HG03097 (cell line): Measurements from ENCODE around the gene HOXB8.

Experiments used
- ATAC-seq: cut with Tn5 transposase; IDR thresholded peaks from one replicate; pipeline ENCODE4 v1.9.1; 2021; ENCODE audit not compliant: unreplicated experiment, low FRiP score

HOXB8 gene

DNA sequence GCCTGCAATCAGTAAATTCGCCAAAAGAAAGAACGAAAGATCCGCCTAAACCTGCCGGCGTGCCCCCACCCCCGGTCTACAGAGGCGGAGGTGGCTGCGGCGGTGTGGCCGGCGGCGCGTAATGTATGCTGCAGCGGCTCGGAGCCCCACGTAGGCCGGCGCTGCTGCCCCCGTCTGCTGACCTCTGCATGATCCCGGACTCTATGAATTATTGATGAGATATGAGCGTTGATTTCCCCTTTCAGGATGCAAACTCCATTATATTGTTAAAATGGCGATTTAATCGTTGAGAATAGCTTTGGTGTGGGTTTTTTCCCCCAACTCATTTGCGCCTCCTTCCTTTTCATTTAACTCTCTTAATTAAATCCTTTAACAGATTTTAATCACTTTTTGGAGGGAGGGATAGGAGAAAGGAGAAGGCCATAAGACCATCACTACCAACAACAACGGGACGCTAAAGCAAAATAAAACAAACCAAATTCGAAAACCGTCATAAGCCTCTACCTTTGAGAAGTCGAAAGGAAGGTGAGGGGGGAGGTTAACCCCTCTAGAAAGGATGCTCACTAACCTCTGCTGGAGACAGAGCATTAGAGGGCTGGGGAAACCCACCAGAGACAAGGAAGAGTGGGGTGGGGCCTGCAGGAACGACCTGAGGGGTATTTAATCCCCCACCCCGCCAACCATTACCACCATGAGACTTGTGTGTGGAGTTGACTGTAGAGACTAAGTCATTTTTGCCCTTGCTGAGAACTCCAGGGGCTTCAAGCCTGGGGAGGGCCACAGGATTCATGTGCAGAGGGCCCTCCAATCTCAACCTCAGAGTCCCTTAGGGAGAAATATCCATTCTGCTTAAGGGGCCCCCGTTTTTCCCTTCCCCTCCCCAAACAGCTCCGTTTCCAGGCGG, 28.5 kb downstream of the HOXB8 start:
- ATAC-seq: no peak

DNA sequence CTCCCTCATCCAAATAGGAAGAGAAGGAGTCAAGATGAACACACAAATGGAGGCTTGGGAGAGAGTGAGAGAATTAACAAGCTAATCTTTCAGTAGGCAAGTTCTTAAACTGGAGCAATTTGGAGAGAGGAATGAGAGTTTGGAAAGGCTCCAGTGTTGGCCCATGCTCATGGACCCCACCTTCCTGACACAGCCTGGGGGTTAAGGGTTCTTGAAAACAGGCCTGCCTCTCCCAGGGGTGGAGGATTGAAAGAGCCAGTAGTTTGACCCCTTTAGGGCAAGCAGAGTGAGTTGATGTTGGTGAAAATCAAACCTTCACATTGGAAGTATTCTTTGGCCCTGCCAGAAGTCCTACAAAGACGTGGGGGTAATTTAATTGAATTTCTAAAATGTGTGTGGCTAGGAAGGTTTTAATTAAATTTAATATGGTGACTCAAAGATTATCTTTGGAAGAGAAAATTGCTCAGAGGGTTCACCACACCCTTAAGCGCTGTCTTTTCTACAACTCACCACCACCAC, 30.8 kb downstream of the HOXB8 start:
- ATAC-seq: no peak

DNA sequence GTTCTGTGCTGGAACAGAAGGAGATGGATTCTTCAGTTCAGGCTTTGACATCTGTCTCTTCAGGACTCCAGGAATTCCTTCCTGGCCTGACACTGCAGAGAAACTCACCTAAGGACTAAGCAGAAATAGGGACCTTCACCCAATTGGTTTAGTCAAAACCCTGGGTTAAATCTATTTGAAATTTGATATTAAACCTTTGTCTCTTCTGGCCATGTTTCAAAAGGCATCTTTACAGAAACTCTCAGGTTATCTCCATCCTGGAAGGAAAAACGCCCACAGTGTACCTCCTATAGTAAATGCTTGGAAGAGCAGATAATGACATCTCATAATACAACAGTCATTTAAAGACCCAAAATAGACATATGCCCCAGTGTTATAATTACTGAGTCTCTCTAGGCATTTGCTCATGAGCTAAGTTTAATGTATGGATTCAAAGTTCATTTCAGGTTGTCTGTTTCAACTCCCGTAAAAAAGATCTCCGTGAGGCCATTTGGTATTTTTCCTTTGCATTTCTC, 31.3 kb downstream of the HOXB8 start:
- ATAC-seq: no peak

DNA sequence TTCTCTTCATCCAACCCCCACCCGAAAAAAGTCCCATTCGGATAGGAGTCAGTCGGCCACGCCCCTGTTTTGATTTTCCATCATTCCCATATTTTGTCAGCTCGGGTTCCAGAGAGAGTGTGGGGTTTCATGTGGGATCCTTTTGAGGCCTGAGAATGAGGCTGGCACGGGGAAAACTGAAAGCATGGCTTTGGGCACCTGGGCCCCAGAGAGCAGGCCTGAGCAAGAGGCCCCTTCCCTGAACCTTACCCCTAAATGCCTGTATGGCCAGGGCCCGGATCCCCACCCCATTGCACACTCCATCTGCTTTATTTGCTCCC, 32.4 kb downstream of the HOXB8 start:
- no peak for ATAC-seq

DNA sequence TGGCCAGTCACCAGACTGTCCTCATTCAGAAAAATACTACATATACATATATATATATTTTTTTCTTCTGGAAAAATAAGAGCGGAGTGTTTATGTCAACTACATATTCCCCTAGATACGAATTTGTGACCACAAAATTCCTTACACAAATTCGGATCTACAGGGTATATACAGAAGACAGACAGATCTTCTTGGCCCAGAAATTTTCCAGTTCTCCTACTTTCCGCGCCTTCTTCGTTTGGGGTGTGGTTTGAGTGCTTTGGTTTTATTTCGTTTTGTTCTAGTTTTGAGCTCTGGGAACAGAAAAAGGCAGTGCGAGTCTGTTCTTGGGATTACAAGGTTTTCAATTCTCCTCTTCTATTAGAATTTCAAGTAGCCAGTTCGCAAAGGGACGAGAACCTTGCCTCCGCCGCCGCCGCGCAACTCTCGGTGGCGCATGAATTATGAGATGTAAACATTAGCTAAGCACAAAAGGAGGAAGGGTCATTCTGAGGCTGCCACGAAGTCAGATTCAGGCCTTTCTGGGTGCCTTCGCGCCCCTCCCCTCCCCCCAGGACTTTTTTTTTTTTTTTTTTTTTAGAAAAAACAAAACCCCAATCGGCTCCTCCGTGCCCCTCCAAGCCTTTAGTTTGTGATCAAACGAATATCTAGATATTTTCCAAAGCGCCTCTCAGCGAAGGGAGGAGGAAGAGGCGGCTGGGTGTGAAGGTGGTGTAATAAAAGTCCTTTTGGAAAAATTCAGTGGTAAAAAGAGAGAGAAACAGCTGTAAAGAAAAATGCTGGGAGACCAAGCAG, 35.1 kb downstream of the HOXB8 start:
- ATAC-seq: no peak

DNA sequence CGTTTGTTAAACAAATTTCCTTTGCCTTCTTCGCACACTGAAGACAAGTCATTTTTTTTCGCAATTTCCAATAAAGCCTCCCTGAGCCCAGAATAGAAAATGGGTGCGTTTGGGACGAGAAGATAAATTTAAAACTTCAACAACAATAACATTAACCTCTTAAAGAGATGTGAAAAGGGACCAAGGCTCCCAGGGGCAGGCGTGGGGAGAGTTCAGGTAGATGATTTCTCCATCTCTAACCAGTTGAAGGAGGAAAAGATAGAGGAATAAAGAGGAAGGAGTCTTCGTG, 35.7 kb downstream of the HOXB8 start:
- ATAC-seq: no peak

GRCh38 chr17:48578616-48579470, 36.2 kb downstream of the HOXB8 start:
- no peak for ATAC-seq

DNA sequence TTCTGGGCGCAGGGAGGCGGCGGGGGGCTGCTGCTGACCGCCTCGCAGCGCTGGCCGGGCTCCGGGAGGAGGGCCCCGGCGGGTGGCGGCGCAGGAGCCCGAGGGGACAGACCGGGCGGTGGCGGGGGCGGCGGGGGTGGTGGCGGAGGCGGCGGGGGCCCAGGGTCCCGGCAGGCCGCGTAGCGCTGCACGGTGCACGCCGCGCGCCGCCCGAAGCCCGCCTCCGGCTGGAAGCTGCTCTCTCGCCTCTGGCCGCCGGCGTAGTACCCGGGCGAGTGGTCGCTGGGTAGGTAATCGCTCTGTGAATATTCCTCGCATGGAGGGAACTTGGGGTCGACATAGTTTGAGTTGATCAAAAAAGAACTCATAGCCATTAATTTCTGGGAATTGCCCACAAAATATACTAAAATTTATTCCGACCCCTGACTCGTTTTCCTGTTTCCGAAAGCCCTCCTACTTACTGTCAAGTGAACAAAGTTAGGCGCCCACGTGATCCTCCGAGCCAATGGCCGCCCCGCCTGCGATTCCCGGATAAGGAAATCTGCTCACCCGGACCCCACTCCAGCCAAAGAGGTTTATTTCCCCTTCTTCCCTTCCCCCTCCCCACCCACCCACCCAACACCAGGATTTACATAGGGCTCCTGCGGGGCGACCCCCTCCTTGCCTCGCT, 37.0 kb downstream of the HOXB8 start, which contains the start of gene HOXB4:
Gene HOXB4, minus strand, starts transcription at position 405 of the 670 bp plus-strand sequence. Its CDS starts 31 bp downstream, at position 374.
- no peak for ATAC-seq

DNA sequence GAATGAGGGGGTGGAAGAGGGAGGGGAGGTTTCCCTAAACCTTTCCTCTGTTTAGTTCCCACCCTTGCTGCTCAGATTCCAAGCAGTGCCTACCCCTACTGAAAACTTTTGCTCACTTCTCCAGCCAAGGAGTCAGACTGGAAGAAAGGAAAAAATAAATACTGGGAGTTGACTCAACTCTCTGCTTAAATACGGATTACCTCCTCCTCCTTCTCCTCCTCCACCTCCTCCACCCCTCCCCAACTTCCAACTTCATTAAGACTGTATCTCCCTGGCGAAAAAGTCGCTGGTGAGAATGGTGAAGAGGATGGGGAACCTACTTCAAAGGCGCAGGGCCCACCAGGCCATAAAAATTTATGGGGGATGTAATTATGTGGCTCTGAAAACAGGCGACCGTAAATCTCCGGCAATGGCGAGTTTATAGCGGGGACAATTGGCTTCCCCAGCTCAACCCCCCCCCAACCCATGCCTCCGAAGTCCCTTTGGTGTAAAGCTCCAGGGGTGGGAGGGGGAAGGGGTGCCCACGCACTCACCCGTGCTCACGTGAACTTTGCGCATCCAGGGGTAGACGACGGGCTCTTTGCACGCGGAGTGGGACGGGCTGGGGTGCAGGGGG, 37.7 kb downstream of the HOXB8 start:
- ATAC-seq: no peak

GRCh38 chr17:48576479-48577309, 38.4 kb downstream of the HOXB8 start:
- no peak for ATAC-seq

GRCh38 chr17:48575673-48576478, 39.2 kb downstream of the HOXB8 start:
- no peak for ATAC-seq

- no peak for ATAC-seq
These were observed 40.0 kb downstream of the HOXB8 start for GRCh38 chr17:48575066-48575582.

DNA sequence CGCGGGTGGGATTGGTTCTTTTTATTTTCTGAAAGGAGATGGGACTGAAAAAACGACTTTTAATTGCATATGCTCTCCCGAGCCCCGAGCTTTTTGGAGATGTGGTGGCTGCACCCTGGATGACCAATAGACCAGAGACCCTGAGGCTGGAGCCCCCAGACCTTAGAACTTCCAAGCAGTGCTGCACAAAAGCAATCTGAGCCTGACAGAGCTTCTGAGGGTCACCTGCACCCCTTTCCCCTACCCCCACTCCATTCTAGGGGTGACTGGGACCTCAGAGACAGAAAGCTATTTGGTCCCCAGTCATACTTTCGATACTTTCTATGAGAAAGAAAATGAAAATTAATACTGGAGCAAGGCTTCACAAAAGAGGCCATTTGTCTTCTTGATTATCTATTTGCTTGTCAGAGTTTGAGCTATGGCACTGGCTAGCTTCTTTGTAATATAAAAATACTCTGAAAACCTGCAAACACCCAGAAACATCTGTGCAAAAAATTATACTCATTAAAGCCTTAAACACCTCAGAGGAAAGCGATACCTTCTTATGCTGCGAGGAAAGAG, 40.5 kb downstream of the HOXB8 start:
- no peak for ATAC-seq

DNA sequence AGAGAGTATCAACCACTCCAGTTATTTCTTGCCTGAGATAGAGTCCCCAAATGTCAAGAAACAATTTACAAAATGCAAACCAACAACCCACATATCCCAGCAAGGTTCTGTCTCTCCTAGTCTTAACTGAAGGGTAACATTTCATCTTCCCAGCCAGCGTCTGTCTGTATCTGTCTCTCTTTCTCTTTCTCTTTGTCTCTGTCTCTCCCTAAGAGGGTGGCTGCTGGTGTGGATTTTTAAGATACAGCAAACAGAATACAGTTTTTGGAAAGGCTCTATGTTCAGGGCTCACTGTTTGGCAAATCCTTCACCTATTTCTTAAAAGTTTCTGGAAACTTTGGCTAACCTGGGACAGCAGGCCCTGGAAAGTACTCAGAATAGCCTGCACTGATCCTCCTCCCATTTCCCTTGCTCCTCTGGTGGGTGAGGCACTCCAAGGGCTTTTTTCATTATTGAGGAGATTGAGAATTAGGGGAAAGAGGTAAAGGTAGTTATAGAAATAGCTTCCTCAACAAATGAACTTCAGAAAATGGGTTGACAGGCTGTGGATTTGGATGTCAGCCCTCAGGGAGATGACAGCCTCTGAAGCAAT, 43.2 kb downstream of the HOXB8 start:
- ATAC-seq: no peak

GRCh38 chr17:48571024-48571818, 43.9 kb downstream of the HOXB8 start:
- ATAC-seq: no peak

- no peak for ATAC-seq
These were observed 44.6 kb downstream of the HOXB8 start for GRCh38 chr17:48570325-48571023.
